ENCODE measurements around the gene TVP23A. TPM values are rescaled to one million over a fixed set of nuclear protein-coding genes. Genes with fewer than 3 reads are reported as not detected.
"Not testable (repeated sequence)": the region's sequence is repeated elsewhere in the genome, so short reads cannot be mapped to it uniquely, and the experiment has no call there.

TVP23A gene
- total RNA-seq, 4 donors from 2014 or later = 0.13 to 0.45 TPM; not detected in 2

- H3K9me3 ChIP-seq = no peaks in the 10 kb centered on the region
- peak within 1 kb of the TSS; percentile 95 to 97 (median 97) for H3K27ac ChIP-seq
- H3K27me3 ChIP-seq = no peaks in the 10 kb centered on the region
- H3K4me3 ChIP-seq (replicated peaks in 1 of 3) = peak within 1 kb of the TSS in 2 of 3 donors; percentile 41 to 43
- WGBS, 2 donors = 0% methylated on average over 39 to 52 of the region's 57 CpGs
- intact Hi-C loops (cut with DNase I) = loop anchor here (10.0 kb wide), 1 partner anchor 81 kb away; no protein-coding TSS in a partner anchor
- DNase-seq = peak; percentile 99
- H3K36me3 ChIP-seq = peaks cover 11 to 16% of the 10 kb centered on the region in 2 donors
- H3K4me1 ChIP-seq = peaks cover 7 to 8% of the 10 kb centered on the region in 2 donors
- TF ChIP-seq, protein P1, sequence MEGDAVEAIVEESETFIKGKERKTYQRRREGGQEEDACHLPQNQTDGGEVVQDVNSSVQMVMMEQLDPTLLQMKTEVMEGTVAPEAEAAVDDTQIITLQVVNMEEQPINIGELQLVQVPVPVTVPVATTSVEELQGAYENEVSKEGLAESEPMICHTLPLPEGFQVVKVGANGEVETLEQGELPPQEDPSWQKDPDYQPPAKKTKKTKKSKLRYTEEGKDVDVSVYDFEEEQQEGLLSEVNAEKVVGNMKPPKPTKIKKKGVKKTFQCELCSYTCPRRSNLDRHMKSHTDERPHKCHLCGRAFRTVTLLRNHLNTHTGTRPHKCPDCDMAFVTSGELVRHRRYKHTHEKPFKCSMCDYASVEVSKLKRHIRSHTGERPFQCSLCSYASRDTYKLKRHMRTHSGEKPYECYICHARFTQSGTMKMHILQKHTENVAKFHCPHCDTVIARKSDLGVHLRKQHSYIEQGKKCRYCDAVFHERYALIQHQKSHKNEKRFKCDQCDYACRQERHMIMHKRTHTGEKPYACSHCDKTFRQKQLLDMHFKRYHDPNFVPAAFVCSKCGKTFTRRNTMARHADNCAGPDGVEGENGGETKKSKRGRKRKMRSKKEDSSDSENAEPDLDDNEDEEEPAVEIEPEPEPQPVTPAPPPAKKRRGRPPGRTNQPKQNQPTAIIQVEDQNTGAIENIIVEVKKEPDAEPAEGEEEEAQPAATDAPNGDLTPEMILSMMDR (IDR thresholded peaks at IDR 0.05) = no peak
- peak; percentile 16 to 82 for TF ChIP-seq POLR2A (IDR thresholded peaks at IDR 0.05)
These were observed 74.8 kb downstream of the TVP23A start, which contains the start of gene NUBP1 for GRCh38 chr16:10743610-10744369. Gene NUBP1, plus strand, starts transcription at chr16:10743842. Its CDS starts 22 bp downstream, at chr16:10743864.

DNA sequence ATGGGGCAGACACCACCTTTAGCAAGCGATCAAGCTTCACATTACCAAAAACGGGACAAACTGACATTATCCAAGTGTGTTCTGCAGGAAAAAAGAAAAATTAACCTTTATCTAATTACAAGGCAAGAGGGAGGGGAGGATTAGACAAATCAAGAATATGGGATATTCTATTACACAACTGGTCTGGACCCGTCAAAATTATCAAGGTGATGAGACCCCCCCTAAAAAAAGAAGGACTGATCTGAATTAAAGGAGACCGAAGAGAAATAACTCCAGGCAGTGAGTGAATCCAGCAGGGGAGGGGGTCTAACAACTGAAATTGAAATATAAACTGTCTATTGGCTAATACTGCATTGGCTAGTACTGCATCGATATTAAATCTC, 75.4 kb downstream of the TVP23A start:
- Histone ChIP-seq H3K36me3 (peaks cover 6 to 10% of the 10 kb centered on the region in 2 donors), H3K27ac (peak overlapping the region; percentile 95 to 97 (median 97)), H3K4me3 (replicated peaks in 1 of 3) (no peak overlapping the region), H3K9me3 (no peaks in the 10 kb centered on the region), H3K27me3 (no peaks in the 10 kb centered on the region), H3K4me1 (peaks cover 7 to 14% of the 10 kb centered on the region in 2 donors)
- intact Hi-C loops (cut with DNase I) = loop anchor here (10.0 kb wide), 1 partner anchor 82 kb away; no protein-coding TSS in a partner anchor
- TF ChIP-seq, protein P1 (IDR thresholded peaks at IDR 0.05) = no peak
- TF ChIP-seq POLR2A (IDR thresholded peaks at IDR 0.05) = peak in 1 of 2 donors; percentile 14
- 34 to 36% methylated on average over 5 of the region's 5 CpGs for WGBS, 2 donors
- no peak for DNase-seq

- no peaks in the 10 kb centered on the region for H3K27me3 ChIP-seq
- no peak overlapping the region for H3K4me3 ChIP-seq (replicated peaks in 1 of 3)
- H3K27ac ChIP-seq = no peak overlapping the region
- no peaks in the 10 kb centered on the region for H3K9me3 ChIP-seq
- DNase-seq = no peak
- H3K36me3 ChIP-seq = peaks cover 0 to under 1% of the 10 kb centered on the region in 2 donors
- 64 to 69% methylated on average over 4 of the region's 4 CpGs for WGBS, 2 donors
- H3K4me1 ChIP-seq = peaks cover 7 to 21% of the 10 kb centered on the region in 2 donors
- TF ChIP-seq POLR2A (IDR thresholded peaks at IDR 0.05) = no peak
- TF ChIP-seq, protein P1 (IDR thresholded peaks at IDR 0.05) = no peak
- intact Hi-C loops (cut with DNase I) = loop anchor here (10.0 kb wide), 1 partner anchor 83 kb away; no protein-coding TSS in a partner anchor
These were observed 76.8 kb downstream of the TVP23A start for GRCh38 chr16:10741844-10742243.

DNA sequence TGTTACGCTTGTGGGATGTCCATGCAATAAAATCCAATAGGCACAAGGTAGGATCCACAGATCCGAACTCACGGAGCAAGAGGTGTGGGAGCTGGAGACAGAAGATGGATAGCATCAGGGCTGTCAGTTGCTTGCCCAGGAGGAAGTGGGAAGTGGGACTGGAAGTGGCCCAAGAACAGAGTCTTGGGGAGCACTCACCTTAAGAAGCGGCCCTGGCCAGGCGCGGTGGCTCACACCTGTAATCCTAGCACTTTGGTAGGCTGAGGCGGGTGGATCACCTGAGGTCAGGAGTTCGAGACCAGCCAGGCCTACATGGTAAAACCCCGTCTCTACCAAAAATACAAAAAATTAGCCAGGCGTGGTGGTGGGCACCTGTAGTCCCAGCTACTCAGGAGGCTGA, 77.3 kb downstream of the TVP23A start:
- not testable (repeated sequence) for H3K27ac ChIP-seq; H3K27me3 ChIP-seq; H3K9me3 ChIP-seq; H3K4me3 ChIP-seq (replicated peaks in 1 of 3); H3K36me3 ChIP-seq; DNase-seq
- intact Hi-C loops (cut with DNase I) = loop anchor here (10.0 kb wide), 1 partner anchor 84 kb away; no protein-coding TSS in a partner anchor
- H3K4me1 ChIP-seq = peaks cover 7 to 21% of the 10 kb centered on the region in 2 donors
- WGBS, 2 donors = 94 to 95% methylated on average over 10 of the region's 10 CpGs

DNA sequence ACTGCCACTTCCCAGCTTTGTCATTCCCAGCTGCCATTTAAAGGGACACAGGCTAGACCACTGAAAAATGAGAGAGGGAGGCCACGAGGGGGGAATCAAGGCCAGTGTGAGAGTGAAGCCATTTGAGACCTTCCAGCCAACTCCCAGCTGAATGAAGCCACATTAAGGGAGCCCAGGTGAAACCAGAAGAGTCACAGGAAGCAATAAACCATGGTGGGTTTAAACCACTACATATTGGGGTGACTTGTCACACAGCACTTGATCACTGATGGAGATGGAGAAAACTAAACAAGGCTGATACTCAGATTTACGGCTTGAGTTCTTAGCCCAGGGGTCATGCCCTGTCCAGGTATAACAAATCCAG, 77.8 kb downstream of the TVP23A start:
- Histone ChIP-seq H3K27me3 (no peaks in the 10 kb centered on the region), H3K27ac (no peak overlapping the region), H3K36me3 (no peaks in the 10 kb centered on the region), H3K4me3 (replicated peaks in 1 of 3) (no peak overlapping the region), H3K4me1 (peaks cover 7 to 21% of the 10 kb centered on the region in 2 donors), H3K9me3 (no peaks in the 10 kb centered on the region)
- DNase-seq = no peak
- intact Hi-C loops (cut with DNase I) = loop anchor here (10.0 kb wide), 1 partner anchor 84 kb away; no protein-coding TSS in a partner anchor
- TF ChIP-seq POLR2A (IDR thresholded peaks at IDR 0.05) = no peak
- TF ChIP-seq, protein P1 (IDR thresholded peaks at IDR 0.05) = no peak
- WGBS, 2 donors = 92% methylated on average over 2 of the region's 2 CpGs
